ENCODE data around the gene INCA1.

INCA1 gene

GRCh38 chr17:5027299-5027698 is 30.0 kb upstream of the INCA1 start:
- TF ChIP-seq CTCF (IDR thresholded peaks at IDR 0.05) = no peak
- no peak for TF ChIP-seq ZFX (IDR thresholded peaks at IDR 0.05; ENCODE audit: borderline replicate concordance)
- H3K27ac ChIP-seq = no peak overlapping the region

DNA sequence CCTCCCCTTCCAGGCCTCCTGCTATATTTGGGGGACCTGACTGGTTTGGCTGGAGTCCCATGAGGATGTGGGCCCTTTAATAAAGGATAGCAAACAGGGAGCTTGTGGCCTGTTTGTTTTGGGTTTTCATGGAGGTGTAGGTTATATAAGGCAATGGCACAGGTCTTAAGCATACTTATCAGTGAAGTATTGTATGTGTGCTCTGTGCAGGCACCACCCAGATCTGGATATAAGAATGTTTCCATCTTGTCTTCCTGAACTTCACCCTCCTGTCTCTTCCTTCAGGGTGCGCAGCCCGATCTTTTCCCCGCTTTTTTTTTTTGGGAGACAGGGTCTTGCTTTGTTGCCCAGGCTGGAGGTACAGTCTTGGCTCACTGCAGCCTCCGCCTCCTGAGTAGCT is 27.3 kb upstream of the INCA1 start:
- H3K27ac ChIP-seq = no peak overlapping the region
- TF ChIP-seq CTCF (IDR thresholded peaks at IDR 0.05) (no peak), ZFX (IDR thresholded peaks at IDR 0.05; ENCODE audit: borderline replicate concordance) (no peak)

GRCh38 chr17:5023588-5024147 is 26.3 kb upstream of the INCA1 start:
- H3K27ac ChIP-seq = no peak overlapping the region
- no peak for TF ChIP-seq ZFX (IDR thresholded peaks at IDR 0.05; ENCODE audit: borderline replicate concordance)

DNA sequence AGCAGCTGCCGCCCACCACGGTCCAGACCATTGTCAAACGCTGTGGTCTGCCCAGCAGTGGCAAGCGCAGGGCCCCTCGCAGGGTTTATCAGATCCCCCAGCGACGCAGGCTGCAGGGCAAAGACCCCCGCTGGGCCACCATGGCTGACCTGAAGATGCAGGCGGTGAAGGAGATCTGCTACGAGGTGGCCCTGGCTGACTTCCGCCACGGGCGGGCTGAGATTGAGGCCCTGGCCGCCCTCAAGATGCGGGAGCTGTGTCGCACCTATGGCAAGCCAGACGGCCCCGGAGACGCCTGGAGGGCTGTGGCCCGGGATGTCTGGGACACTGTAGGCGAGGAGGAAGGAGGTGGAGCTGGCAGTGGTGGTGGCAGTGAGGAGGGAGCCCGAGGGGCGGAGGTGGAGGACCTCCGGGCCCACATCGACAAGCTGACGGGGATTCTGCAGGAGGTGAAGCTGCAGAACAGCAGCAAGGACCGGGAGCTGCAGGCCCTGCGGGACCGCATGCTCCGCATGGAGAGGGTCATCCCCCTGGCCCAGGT is 24.9 kb upstream of the INCA1 start:
- no peak for TF ChIP-seq CTCF (IDR thresholded peaks at IDR 0.05)
- no peak for TF ChIP-seq ZFX (IDR thresholded peaks at IDR 0.05; ENCODE audit: borderline replicate concordance)
- H3K27ac ChIP-seq = no peak overlapping the region

DNA sequence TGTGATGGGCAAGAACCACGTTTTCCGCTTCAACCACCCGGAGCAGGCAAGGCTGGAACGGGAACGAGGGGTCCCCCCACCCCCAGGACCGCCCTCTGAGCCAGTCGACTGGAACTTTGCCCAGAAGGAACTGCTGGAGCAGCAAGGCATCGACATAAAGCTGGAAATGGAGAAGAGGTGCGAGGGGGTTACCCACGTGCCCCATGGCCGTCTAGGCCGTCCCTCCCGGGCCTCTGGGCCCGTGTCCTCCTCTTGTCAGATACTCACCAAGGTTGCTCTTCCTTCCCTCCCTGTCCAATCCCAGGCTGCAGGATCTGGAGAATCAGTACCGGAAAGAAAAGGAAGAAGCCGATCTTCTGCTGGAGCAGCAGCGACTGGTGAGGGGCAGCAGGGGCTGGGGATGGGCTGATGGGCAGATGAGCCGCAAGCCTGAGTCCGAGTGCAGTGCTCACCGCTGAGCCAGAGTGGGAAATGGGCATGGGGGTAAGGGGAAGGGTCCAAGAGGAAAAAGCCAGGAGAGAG is 23.2 kb upstream of the INCA1 start:
- TF ChIP-seq ZFX (IDR thresholded peaks at IDR 0.05; ENCODE audit: borderline replicate concordance) (no peak), CTCF (IDR thresholded peaks at IDR 0.05) (no peak)
- H3K27ac ChIP-seq = no peak overlapping the region

DNA sequence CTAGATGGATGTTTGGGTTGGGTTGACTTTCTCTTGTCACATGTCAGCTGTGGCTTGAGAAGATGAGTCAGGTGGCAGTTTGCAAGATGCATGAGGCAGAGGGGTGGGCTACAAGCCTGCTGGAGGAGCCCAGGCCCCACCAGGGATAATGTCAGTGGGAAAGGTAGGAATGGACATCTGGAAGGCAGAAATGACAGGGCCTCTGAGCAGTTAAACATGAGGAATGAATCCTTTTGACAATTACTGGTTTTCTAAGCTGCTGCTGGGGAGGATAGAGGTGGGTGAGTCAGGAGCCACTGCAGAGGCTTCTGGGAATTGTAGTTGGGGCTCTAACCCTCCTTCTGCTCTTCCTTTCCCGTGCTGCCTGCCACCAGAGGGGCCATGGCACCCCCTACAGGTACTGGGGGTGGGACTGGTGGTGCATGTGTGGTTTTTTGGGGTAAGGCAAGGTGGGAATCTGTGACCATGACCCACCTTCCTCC is 22.2 kb upstream of the INCA1 start:
- no peak overlapping the region for H3K27ac ChIP-seq
- TF ChIP-seq ZFX (IDR thresholded peaks at IDR 0.05; ENCODE audit: borderline replicate concordance) = no peak
- no peak for TF ChIP-seq CTCF (IDR thresholded peaks at IDR 0.05)

- H3K27ac ChIP-seq = no peak overlapping the region
- TF ChIP-seq ZFX (IDR thresholded peaks at IDR 0.05; ENCODE audit: borderline replicate concordance) (no peak), CTCF (IDR thresholded peaks at IDR 0.05) (no peak)
Measured at GRCh38 chr17:5014357-5014756, 17.0 kb upstream of the INCA1 start.

Measured in 22Rv1 (cell line).